Measurements from ENCODE around the gene CDKN2B. TPM values are rescaled to one million over a fixed set of nuclear protein-coding genes. Genes with fewer than 3 reads are reported as not detected.
A peak's percentile ranks its signal among the peaks of the same experiment; 100 is the strongest.

The CDKN2B gene
- total RNA-seq, 2 donors from 2014 or later, result 0.19 to 0.76 TPM

DNA sequence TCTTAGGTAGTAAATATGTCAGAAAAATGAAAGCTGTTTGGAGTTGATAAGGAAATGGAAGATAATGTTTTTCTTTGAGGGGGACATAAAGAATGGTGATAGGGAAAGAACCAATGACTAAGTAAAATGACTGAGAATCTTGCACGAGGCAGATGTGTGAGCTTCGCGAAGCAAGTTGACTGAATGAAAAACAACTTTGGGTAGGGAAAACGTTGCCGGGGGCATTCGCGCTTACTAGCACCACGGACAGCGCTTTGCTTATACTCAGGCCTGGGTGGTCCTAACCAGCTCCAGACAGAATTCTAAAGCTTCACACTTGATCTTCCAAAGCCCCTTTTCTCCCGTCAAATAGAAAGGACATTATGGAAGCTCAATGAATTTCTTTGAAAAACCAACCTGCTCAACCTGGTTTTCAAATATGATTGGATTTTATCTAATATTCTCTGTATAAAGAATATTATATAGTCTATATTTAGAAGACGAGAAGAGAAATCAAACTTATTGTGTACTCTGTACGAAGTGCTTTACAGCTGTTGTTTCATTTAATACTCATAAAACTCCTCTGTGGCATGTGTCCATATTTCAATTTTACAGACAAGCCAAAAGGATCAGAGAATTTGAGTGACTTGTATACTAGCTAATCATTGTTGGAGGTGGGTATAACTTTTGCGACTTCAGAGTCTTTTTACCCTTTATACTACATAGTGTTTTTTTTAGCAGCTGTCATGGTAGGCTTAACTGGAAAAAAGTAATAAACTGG is 1.9 kb upstream of the CDKN2B start:
- Mint-ChIP-seq H3K4me1 (peaks cover 6% of the 10 kb centered on the region), H3K27me3 (peaks cover 10% of the 10 kb centered on the region), H3K36me3 (ENCODE audit: low read depth) (no peaks in the 10 kb centered on the region), H3K9me3 (no peaks in the 10 kb centered on the region), H3K27ac (no peak overlapping the region), H3K4me3 (no peak overlapping the region)
- no peak for ATAC-seq (replicated peaks)

DNA sequence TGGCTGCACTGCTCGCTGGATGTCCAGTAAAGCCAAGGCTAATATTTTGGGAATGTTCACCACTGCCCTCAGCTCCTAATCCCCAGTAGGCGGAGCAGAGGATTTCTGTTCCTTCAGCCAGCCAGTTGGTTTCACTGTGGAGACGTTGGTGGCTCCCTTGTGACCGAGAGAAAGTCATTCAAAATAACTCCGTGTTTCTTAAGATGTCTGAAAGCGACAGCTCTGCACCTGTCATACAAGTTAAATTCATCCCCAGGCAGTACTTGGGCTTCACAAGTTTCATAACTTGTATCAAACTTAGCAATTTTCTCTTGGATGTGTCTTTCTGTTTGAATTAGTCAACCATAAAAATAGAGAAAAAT is 382 bp upstream of the CDKN2B start:
- H3K27me3 Mint-ChIP-seq, result peaks cover 23% of the 10 kb centered on the region

DNA sequence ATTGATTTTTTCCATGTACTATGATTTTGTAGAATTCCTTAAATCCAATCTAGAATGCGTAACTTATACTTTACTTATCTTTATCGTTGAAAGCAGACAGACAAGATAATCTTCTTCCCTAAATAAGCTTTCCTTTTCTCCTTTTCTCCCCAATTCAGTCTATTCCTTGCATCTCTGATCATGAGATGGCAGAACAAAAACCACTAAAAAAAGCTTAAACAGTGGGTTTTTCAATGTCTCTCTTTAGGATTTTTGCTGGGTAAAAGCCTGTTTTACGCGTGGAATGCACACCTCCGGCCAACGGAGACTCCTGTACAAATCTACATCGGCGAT is 755 bp downstream of the CDKN2B start:
- peak overlapping the region; percentile 90 for H3K4me3 Mint-ChIP-seq
- no peaks in the 10 kb centered on the region for H3K9me3 Mint-ChIP-seq
- H3K36me3 Mint-ChIP-seq (ENCODE audit: low read depth), result peaks cover 7% of the 10 kb centered on the region
- no peak for ATAC-seq (replicated peaks)
- peaks cover 32% of the 10 kb centered on the region for H3K27me3 Mint-ChIP-seq
- no peak overlapping the region for H3K27ac Mint-ChIP-seq
- H3K4me1 Mint-ChIP-seq, result peaks cover 14% of the 10 kb centered on the region

More for the DNA sequence above, 382 bp upstream of the CDKN2B start:
- H3K4me1 Mint-ChIP-seq, result peaks cover 14% of the 10 kb centered on the region
- ATAC-seq (replicated peaks), result peak; percentile 38
- H3K4me3 Mint-ChIP-seq, result peak overlapping the region; percentile 90
- H3K27ac Mint-ChIP-seq, result no peak overlapping the region
- no peaks in the 10 kb centered on the region for H3K9me3 Mint-ChIP-seq
- H3K36me3 Mint-ChIP-seq (ENCODE audit: low read depth), result peaks cover 7% of the 10 kb centered on the region

- H3K27me3 Mint-ChIP-seq, result peaks cover 34% of the 10 kb centered on the region
- peaks cover 7% of the 10 kb centered on the region for H3K36me3 Mint-ChIP-seq (ENCODE audit: low read depth)
- H3K4me3 Mint-ChIP-seq, result peak overlapping the region; percentile 63
- no peaks in the 10 kb centered on the region for H3K9me3 Mint-ChIP-seq
- H3K27ac Mint-ChIP-seq, result no peak overlapping the region
- peaks cover 14% of the 10 kb centered on the region for H3K4me1 Mint-ChIP-seq
- no peak for ATAC-seq (replicated peaks)
These were observed 3.2 kb downstream of the CDKN2B start for GRCh38 chr9:22005702-22006606.

DNA sequence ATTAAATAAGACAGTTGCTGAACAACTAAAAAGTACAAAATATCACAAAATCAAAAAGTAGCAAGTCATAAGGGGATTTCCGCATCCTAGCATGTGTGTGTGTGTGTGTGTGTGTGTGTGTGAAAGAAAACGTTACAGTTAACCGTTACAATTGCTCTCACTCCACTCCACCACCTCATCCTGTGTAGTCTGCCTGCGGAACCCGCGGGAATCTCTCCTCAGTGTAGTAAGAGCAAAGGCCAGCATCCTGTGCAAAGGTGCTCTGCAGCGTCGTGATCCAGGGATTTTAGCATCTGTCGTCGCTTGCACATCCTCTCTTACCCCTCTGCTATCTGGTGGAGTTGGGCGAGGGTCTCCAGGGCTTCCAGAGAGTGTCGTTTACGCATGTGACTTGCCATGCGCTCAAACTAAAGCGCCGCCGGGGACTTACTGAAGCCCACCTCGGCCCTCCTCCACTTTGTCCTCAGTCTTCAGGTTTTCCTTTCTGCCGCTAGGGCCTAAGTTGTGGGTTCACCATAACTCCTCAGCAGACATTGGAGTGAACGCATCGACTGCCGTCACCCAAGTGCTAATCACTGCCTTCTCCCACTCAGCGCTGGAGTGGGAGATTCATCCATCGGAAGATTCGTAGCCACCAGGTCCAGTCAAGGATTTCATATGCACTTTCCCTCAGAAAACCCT is 3.9 kb downstream of the CDKN2B start:
- Mint-ChIP-seq H3K27ac (no peak overlapping the region), H3K36me3 (ENCODE audit: low read depth) (peaks cover 7% of the 10 kb centered on the region), H3K4me3 (peak overlapping the region; percentile 63), H3K9me3 (no peaks in the 10 kb centered on the region), H3K27me3 (peaks cover 38% of the 10 kb centered on the region), H3K4me1 (peaks cover 14% of the 10 kb centered on the region)
- no peak for ATAC-seq (replicated peaks)

GRCh38 chr9:22002038-22002437 is 7.1 kb downstream of the CDKN2B start:
- no peaks in the 10 kb centered on the region for H3K9me3 Mint-ChIP-seq
- no peak for ATAC-seq (replicated peaks)
- no peak overlapping the region for H3K27ac Mint-ChIP-seq
- peaks cover 35% of the 10 kb centered on the region for H3K27me3 Mint-ChIP-seq
- H3K36me3 Mint-ChIP-seq (ENCODE audit: low read depth), result peaks cover 7% of the 10 kb centered on the region
- no peak overlapping the region for H3K4me3 Mint-ChIP-seq
- peaks cover 8% of the 10 kb centered on the region for H3K4me1 Mint-ChIP-seq

DNA sequence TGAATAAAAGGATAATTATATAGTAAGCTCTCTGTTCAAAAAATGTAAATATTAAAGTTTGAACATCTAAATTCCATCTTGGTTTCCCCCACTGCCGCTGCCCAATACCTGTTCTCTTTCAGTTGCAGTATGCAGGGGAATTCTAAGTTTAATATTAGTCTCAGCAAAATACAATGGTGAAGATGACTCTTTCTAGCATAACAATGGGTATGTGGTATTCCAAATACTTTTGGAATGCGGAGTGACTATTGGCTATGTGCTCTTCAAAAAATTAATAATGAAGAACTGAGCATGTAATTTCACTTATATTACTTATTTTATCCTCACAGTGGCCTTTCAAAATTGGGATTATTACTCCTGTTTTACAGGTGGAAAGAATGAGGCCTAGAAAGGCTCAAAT is 11.1 kb downstream of the CDKN2B start:
- Mint-ChIP-seq H3K36me3 (ENCODE audit: low read depth) (no peaks in the 10 kb centered on the region), H3K27ac (no peak overlapping the region), H3K4me3 (no peak overlapping the region), H3K9me3 (no peaks in the 10 kb centered on the region), H3K4me1 (no peaks in the 10 kb centered on the region), H3K27me3 (peaks cover 8% of the 10 kb centered on the region)
- no peak for ATAC-seq (replicated peaks)

GRCh38 chr9:21997480-21997879 is 11.6 kb downstream of the CDKN2B start:
- H3K4me3 Mint-ChIP-seq, result no peak overlapping the region

DNA sequence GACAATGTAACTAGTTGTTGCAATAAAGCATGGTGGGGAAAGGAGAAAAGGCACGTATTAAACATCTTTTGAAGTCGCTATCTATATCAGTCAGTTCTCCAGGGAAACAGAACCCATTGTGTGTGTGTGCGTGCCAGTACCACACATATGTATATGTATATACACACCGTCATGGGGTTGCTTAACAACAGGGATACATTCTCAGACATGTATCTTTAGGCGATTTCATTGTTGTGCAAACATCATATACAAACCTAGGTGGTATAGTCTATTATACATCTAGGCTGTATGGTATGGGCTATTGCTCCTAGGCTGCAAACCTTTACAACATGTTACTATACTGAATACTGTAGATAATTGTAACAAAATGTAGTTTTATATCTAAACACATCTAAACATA is 12.2 kb downstream of the CDKN2B start:
- no peaks in the 10 kb centered on the region for H3K4me1 Mint-ChIP-seq

More at GRCh38 chr9:21997480-21997879, 11.6 kb downstream of the CDKN2B start:
- Mint-ChIP-seq H3K27me3 (peaks cover 8% of the 10 kb centered on the region), H3K27ac (no peak overlapping the region), H3K9me3 (no peaks in the 10 kb centered on the region), H3K36me3 (ENCODE audit: low read depth) (no peaks in the 10 kb centered on the region), H3K4me1 (no peaks in the 10 kb centered on the region)
- no peak for ATAC-seq (replicated peaks)

DNA sequence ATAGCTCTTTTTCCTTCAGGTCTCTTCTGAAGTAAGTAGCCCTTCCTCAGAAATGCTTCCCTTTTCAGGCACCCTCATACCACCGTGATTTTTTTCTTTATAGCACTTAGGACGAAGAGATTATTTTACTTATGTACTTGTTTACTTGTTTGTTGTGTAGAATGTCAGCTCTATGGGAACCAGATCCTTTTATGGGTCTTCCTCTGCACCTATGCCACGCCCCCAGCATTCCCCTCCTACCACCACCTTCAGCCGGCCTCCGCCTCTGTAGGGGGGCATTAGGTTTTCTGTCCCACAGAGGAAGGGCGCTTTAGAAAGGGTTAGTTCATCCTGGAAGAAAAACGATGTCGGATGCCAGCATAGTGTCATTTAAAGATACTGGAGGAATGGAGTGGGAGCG is 12.7 kb downstream of the CDKN2B start:
- Mint-ChIP-seq H3K36me3 (ENCODE audit: low read depth) (no peaks in the 10 kb centered on the region), H3K27ac (peak overlapping the region; percentile 7), H3K4me3 (peak overlapping the region; percentile 88), H3K9me3 (no peaks in the 10 kb centered on the region), H3K27me3 (peaks cover 8% of the 10 kb centered on the region), H3K4me1 (no peaks in the 10 kb centered on the region)
- ATAC-seq (replicated peaks), result no peak

More for the DNA sequence above, 12.2 kb downstream of the CDKN2B start:
- Mint-ChIP-seq H3K4me3 (peak overlapping the region; percentile 88), H3K27me3 (peaks cover 8% of the 10 kb centered on the region), H3K9me3 (no peaks in the 10 kb centered on the region), H3K36me3 (ENCODE audit: low read depth) (no peaks in the 10 kb centered on the region), H3K27ac (no peak overlapping the region)
- ATAC-seq (replicated peaks), result no peak

GRCh38 chr9:21995666-21996398 is 13.3 kb downstream of the CDKN2B start:
- H3K9me3 Mint-ChIP-seq, result no peaks in the 10 kb centered on the region
- peak overlapping the region; percentile 79 for H3K27ac Mint-ChIP-seq
- ATAC-seq (replicated peaks), result no peak
- H3K36me3 Mint-ChIP-seq (ENCODE audit: low read depth), result no peaks in the 10 kb centered on the region
- peaks cover 5% of the 10 kb centered on the region for H3K27me3 Mint-ChIP-seq
- H3K4me3 Mint-ChIP-seq, result peak overlapping the region; percentile 88
- no peaks in the 10 kb centered on the region for H3K4me1 Mint-ChIP-seq

GRCh38 chr9:21995006-21995665 is 14.0 kb downstream of the CDKN2B start:
- peak; percentile 84 for ATAC-seq (replicated peaks)
- Mint-ChIP-seq H3K27me3 (peaks cover 3% of the 10 kb centered on the region), H3K9me3 (no peaks in the 10 kb centered on the region), H3K4me1 (no peaks in the 10 kb centered on the region), H3K27ac (peak overlapping the region; percentile 79), H3K4me3 (peak overlapping the region; percentile 88), H3K36me3 (ENCODE audit: low read depth) (no peaks in the 10 kb centered on the region)

DNA sequence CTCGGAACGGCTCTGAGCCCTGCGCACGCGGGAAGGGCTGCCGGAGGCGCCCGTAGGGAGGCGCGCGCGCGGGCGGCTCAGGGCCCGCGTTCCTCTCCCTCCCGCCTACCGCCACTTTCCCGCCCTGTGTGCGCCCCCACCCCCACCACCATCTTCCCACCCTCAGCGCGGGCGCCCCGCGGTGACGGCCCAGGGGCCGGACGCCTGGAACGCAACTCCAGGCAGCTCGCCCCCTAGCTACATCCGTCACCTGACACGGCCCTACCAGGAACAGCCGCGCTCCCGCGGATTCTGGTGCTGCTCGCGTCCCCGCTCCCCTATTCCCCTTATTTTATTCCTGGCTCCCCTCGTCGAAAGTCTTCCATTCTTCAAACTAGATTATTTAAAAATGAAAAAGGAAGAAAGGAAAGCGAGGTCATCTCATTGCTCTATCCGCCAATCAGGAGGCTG is 14.5 kb downstream of the CDKN2B start, which contains the start of gene CDKN2B-AS1:
TSS of gene CDKN2B-AS1 (plus strand) at position 236 of the 450 bp plus-strand sequence.
- Mint-ChIP-seq H3K4me3 (peak within 1 kb of the TSS; percentile 88), H3K4me1 (no peaks in the 10 kb centered on the region), H3K36me3 (ENCODE audit: low read depth) (no peaks in the 10 kb centered on the region), H3K9me3 (no peaks in the 10 kb centered on the region), H3K27ac (peak within 1 kb of the TSS; percentile 79), H3K27me3 (peaks cover 3% of the 10 kb centered on the region)
- ATAC-seq (replicated peaks), result peak; percentile 60
